Peyer's patch (tissue), 4 donors: ENCODE data around the gene AHRR.

Experiments used
- POLR2A ChIP-seq, 2 donors: fragments of 450-650 bp; IDR thresholded peaks; one replicate each; pipeline ENCODE4 v1.5.1; 2017; ENCODE audit warnings: antibody characterized with exemption in 2 of 2, mild to moderate bottlenecking in 2 of 2, moderate library complexity in 2 of 2
- TF ChIP-seq, protein P1 (sequence below), 6 experiments: fragments of 450-650 bp in 4 of 6; fragments of 200-600 bp in 2 of 6; sonication (generic) in 1 of 6; IDR thresholded peaks; one replicate each; pipeline ENCODE4 v1.5.1; 2017 to 2019; ENCODE audit warnings: antibody characterized with exemption in 6 of 6, mild to moderate bottlenecking in 3 of 6, moderate library complexity in 1 of 6

DNA sequence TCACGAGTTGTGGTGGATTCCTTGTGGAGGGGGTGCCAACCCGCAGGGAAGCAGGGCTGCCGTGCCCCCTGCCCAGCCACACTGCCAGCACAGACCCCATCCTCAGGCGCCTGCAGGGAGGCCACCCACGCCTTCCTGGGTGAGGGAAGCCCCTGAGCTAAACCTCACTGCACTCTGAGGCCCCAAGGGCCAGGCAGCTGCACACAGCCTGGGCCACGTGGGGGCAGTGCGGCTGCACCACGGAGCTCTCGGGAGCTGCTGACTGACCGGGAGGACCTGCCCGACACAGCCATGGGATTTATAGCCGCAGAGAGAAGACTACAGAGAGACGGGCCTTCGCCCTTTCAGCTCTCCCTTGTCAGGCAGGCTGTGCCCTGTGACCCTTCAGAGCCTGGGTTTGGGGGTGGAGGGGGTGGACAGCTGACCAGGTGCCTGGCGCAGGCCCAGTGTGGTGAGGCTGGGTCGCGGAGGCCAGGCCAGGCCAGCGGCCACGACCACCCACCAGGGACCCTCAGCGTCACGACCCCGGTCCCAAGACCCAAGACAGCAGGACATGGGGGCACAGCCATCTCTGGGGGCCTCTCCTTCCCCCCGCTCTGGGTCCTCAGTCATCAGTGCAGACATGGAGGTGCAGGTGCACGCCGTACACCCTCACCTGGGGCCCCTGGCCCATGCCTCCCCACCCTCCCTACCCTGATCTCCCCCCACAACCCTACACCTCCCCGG, 4.3 kb upstream of the AHRR start:
- TF ChIP-seq, protein P1, sequence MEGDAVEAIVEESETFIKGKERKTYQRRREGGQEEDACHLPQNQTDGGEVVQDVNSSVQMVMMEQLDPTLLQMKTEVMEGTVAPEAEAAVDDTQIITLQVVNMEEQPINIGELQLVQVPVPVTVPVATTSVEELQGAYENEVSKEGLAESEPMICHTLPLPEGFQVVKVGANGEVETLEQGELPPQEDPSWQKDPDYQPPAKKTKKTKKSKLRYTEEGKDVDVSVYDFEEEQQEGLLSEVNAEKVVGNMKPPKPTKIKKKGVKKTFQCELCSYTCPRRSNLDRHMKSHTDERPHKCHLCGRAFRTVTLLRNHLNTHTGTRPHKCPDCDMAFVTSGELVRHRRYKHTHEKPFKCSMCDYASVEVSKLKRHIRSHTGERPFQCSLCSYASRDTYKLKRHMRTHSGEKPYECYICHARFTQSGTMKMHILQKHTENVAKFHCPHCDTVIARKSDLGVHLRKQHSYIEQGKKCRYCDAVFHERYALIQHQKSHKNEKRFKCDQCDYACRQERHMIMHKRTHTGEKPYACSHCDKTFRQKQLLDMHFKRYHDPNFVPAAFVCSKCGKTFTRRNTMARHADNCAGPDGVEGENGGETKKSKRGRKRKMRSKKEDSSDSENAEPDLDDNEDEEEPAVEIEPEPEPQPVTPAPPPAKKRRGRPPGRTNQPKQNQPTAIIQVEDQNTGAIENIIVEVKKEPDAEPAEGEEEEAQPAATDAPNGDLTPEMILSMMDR (IDR thresholded peaks at IDR 0.05) = peak; percentile 8 to 68 (median 48)
- TF ChIP-seq POLR2A (IDR thresholded peaks at IDR 0.05) = no peak
